GM12878 (cell line): Measurements from ENCODE around the gene LSR. TPM values are rescaled to one million over a fixed set of nuclear protein-coding genes. Genes with fewer than 3 reads are reported as not detected.

Experiments used
- BHLHE40 ChIP-seq, 2 experiments: fragments of 450-650 bp in 1 of 2; IDR thresholded peaks; 2 replicates each; pipeline ENCODE4 v1.6.1; 2011 to 2017; ENCODE audit warnings: low read depth in 2 of 2, borderline replicate concordance in 1 of 2, improper control_type of control experiment in 1 of 2, low read length in 1 of 2, mild to moderate bottlenecking in 1 of 2
- ETV6 ChIP-seq, 2 experiments: fragments of 450-650 bp in 1 of 2; IDR thresholded peaks in 1 of 2; conservative IDR thresholded peaks in 1 of 2; 2 replicates each; pipeline ENCODE4 v1.6.1; 2014; ENCODE audit warnings: antibody characterized with exemption in 1 of 2, borderline replicate concordance in 1 of 2, low read depth in 1 of 2, mild to moderate bottlenecking in 1 of 2, moderate library complexity in 1 of 2
- HDAC2 ChIP-seq: fragments of 200-600 bp; sonication (generic); IDR thresholded peaks from 2 replicates; pipeline ENCODE4 v1.6.1; 2017
- IRF3 ChIP-seq: fragments of 450-650 bp; IDR thresholded peaks from 2 replicates; pipeline ENCODE4 v1.6.1; 2014; ENCODE audit warnings: mild to moderate bottlenecking
- JUNB ChIP-seq: IDR thresholded peaks from 2 replicates; pipeline ENCODE4 v1.6.1; 2016; ENCODE audit warnings: antibody characterized with exemption, mild to moderate bottlenecking
- MLLT1 ChIP-seq: fragments of 450-650 bp; IDR thresholded peaks from 2 replicates; pipeline ENCODE4 v1.6.1; 2016; ENCODE audit warnings: mild to moderate bottlenecking
- MTA2 ChIP-seq: fragments of 450-650 bp; IDR thresholded peaks from 2 replicates; pipeline ENCODE4 v1.6.1; 2016; ENCODE audit warnings: low read depth, mild to moderate bottlenecking, moderate library complexity
- MXI1 ChIP-seq: fragments of 150-350 bp; IDR thresholded peaks from 2 replicates; pipeline ENCODE4 v1.6.1; 2011; ENCODE audit warnings: low read depth, mild to moderate bottlenecking, inconsistent platforms, low read length, improper control_type of control experiment
- NBN ChIP-seq: fragments of 450-650 bp; IDR thresholded peaks from 2 replicates; pipeline ENCODE4 v1.6.1; 2016
- NFIC ChIP-seq: IDR thresholded peaks from 2 replicates; pipeline ENCODE4 v1.6.1; 2012; ENCODE audit warnings: low read depth, mild to moderate bottlenecking, inconsistent platforms, low read length, moderate library complexity
- NFYA ChIP-seq: IDR thresholded peaks from 2 replicates; pipeline ENCODE4 v1.6.1; 2011; ENCODE audit warnings: low read depth, mild to moderate bottlenecking, low read length, improper control_type of control experiment, borderline replicate concordance
- POU2F2 ChIP-seq: IDR thresholded peaks from 3 replicates; pipeline ENCODE4 v1.6.1; 2011; ENCODE audit warnings: low read depth, mild to moderate bottlenecking, low read length, borderline replicate concordance
- RELA ChIP-seq: fragments of 450-650 bp; IDR thresholded peaks from 2 replicates; pipeline ENCODE4 v1.8.0; 2014; ENCODE audit warnings: borderline replicate concordance; ENCODE audit not compliant: partially characterized antibody
- TBL1XR1 ChIP-seq: IDR thresholded peaks from 2 replicates; pipeline ENCODE4 v1.6.1; 2012; ENCODE audit warnings: low read depth, low read length, improper control_type of control experiment
- TCF7 ChIP-seq: IDR thresholded peaks from 2 replicates; pipeline ENCODE4 v1.6.1; 2014; ENCODE audit warnings: antibody characterized with exemption, borderline replicate concordance
- USF2 ChIP-seq: IDR thresholded peaks from 2 replicates; pipeline ENCODE4 v1.6.1; 2011; ENCODE audit warnings: low read depth, low read length, improper control_type of control experiment, borderline replicate concordance
- polyA plus RNA-seq, 11 experiments: library from polyadenylated mRNA; depleted of rRNA in 4 of 11; unstranded in 6 of 11; stranded (reverse) in 5 of 11; fragments of >200 nt; fragmentation: Nextera tagmentation in 4 of 11; fragmentation: Illumina TruSeq in 1 of 11; extraction: Ambion mirVana in 4 of 11; extraction: Trizol in 1 of 11; gene quantifications; 1 replicate in 1 of 11; 2 replicates in 10 of 11; pipeline versions ENCODE4 v1.2.1 to v1.2.3, GENCODE V29; 2011 to 2016; ENCODE audit warnings: inconsistent platforms in 2 of 11, missing spikeins in 2 of 11, low read depth in 1 of 11
- total RNA-seq, 4 experiments: library from RNA; depleted of rRNA in 3 of 4; stranded (reverse); fragments of >200 nt in 3 of 4; fragmentation: Illumina TruSeq in 1 of 4; extraction: Trizol in 1 of 4; gene quantifications; 2 replicates each; pipeline versions ENCODE4 v1.2.1 to v1.2.3, GENCODE V29; 2013 to 2021
- TF ChIP-seq, protein P1 (sequence below): fragments of 450-650 bp; IDR thresholded peaks from 2 replicates; pipeline ENCODE4 v1.6.1; 2017; ENCODE audit warnings: mild to moderate bottlenecking, moderate library complexity
- TF ChIP-seq, protein P2 (sequence below): fragments of 450-650 bp; IDR thresholded peaks from 2 replicates; pipeline ENCODE4 v1.6.1; 2016; ENCODE audit warnings: mild to moderate bottlenecking
- TF ChIP-seq, protein P3 (sequence below): IDR thresholded peaks from 2 replicates; pipeline ENCODE4 v1.6.1; 2011; ENCODE audit warnings: low read depth, mild to moderate bottlenecking, low read length, moderate library complexity, borderline replicate concordance; ENCODE audit errors: extremely low read depth

The LSR gene
- total and polyA plus RNA-seq, 10 of the 15 experiments (the other 5 are each of a cell fraction or from before 2014, with no cell fraction given) = 0.26 to 53.9 (median 26.3) TPM

DNA sequence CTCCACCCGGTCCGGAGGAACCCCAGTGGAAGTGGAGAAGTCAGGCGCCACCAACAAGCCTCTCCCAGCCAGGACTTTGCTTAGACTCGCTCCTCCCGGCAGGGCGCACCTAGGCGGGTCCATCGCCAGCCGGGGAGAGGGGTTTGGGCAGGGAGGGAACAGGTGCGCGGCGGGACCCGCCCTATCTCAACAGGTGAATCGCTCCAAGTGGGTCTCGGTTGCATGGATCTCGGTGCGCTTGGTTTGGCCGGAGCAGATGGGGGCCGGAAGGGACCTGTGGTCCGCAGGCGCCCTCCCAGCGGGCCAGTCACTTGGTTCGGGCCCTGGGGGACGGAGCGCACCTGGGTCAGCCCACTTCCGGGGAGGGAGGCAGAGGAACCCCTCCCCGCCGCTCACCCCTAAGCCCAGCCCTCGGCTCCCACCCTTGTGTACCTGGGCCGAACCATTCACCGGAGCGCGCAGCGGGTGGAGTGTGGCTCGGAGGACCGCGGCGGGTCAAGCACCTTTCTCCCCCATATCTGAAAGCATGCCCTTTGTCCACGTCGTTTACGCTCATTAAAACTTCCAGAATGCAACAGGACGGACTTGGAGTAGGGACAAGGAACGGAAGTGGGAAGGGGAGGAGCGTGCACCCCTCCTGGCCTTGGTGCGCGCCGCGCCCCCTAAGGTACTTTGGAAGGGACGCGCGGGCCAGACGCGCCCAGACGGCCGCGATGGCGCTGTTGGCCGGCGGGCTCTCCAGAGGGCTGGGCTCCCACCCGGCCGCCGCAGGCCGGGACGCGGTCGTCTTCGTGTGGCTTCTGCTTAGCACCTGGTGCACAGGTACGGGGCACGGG, at the start of gene LSR (continued):
- TF ChIP-seq, protein P1, sequence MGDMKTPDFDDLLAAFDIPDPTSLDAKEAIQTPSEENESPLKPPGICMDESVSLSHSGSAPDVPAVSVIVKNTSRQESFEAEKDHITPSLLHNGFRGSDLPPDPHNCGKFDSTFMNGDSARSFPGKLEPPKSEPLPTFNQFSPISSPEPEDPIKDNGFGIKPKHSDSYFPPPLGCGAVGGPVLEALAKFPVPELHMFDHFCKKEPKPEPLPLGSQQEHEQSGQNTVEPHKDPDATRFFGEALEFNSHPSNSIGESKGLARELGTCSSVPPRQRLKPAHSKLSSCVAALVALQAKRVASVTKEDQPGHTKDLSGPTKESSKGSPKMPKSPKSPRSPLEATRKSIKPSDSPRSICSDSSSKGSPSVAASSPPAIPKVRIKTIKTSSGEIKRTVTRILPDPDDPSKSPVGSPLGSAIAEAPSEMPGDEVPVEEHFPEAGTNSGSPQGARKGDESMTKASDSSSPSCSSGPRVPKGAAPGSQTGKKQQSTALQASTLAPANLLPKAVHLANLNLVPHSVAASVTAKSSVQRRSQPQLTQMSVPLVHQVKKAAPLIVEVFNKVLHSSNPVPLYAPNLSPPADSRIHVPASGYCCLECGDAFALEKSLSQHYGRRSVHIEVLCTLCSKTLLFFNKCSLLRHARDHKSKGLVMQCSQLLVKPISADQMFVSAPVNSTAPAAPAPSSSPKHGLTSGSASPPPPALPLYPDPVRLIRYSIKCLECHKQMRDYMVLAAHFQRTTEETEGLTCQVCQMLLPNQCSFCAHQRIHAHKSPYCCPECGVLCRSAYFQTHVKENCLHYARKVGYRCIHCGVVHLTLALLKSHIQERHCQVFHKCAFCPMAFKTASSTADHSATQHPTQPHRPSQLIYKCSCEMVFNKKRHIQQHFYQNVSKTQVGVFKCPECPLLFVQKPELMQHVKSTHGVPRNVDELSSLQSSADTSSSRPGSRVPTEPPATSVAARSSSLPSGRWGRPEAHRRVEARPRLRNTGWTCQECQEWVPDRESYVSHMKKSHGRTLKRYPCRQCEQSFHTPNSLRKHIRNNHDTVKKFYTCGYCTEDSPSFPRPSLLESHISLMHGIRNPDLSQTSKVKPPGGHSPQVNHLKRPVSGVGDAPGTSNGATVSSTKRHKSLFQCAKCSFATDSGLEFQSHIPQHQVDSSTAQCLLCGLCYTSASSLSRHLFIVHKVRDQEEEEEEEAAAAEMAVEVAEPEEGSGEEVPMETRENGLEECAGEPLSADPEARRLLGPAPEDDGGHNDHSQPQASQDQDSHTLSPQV = no peak
- TF ChIP-seq ETV6 (conservative IDR thresholded peaks at IDR 0.05 in 1 of 2, IDR thresholded peaks at IDR 0.05 in 1 of 2; ENCODE audit: borderline replicate concordance in 1 of 2, low read depth in 1 of 2) = peak in 1 of 2 experiments; percentile 33; a peak in 2 of 4 replicates
- no peak for TF ChIP-seq MXI1
- TF ChIP-seq HDAC2 = 0 out of 2 replicates have a peak, but pooled peaks have one; percentile 82
- peak; percentile 37; the same call in 1 of the 2 replicates for TF ChIP-seq MTA2
- TF ChIP-seq RELA = no peak
- TF ChIP-seq NBN = peak; percentile 87
- peak; percentile 92 to 98 for TF ChIP-seq BHLHE40 (IDR thresholded peaks at IDR 0.05; ENCODE audit: borderline replicate concordance in 1 of 2, low read depth in 2 of 2, low read length in 1 of 2)
- 0 out of 2 replicates have a peak, but pooled peaks have one; percentile 11 for TF ChIP-seq TBL1XR1
- TF ChIP-seq NFIC = no peak
- TF ChIP-seq TCF7 = no peak
- TF ChIP-seq, protein P2, sequence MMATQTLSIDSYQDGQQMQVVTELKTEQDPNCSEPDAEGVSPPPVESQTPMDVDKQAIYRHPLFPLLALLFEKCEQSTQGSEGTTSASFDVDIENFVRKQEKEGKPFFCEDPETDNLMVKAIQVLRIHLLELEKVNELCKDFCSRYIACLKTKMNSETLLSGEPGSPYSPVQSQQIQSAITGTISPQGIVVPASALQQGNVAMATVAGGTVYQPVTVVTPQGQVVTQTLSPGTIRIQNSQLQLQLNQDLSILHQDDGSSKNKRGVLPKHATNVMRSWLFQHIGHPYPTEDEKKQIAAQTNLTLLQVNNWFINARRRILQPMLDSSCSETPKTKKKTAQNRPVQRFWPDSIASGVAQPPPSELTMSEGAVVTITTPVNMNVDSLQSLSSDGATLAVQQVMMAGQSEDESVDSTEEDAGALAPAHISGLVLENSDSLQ = peak; percentile 71
- peak; percentile 95 for TF ChIP-seq POU2F2
- no peak for TF ChIP-seq JUNB
- no peak for TF ChIP-seq NFYA
- TF ChIP-seq IRF3 = no peak
- peak; percentile 74 for TF ChIP-seq MLLT1
- no peak for TF ChIP-seq USF2
- TF ChIP-seq, protein P3, sequence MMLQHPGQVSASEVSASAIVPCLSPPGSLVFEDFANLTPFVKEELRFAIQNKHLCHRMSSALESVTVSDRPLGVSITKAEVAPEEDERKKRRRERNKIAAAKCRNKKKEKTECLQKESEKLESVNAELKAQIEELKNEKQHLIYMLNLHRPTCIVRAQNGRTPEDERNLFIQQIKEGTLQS = no peak
